GM21737 (cell line): ENCODE results near the gene NAXE.
"Not testable (repeated sequence)": the region's sequence is repeated elsewhere in the genome, so short reads cannot be mapped to it uniquely, and the experiment has no call there.

Source experiments
- ATAC-seq: cut with Tn5 transposase; IDR thresholded peaks from one replicate; pipeline ENCODE4 v1.9.1; 2021; ENCODE audit warnings: mild to moderate bottlenecking, moderate library complexity; ENCODE audit not compliant: unreplicated experiment

Gene NAXE

GRCh38 chr1:156591432-156592157 is at the start of gene NAXE:
Gene NAXE, plus strand, starts transcription at chr1:156591776. Its CDS starts 29 bp downstream, at chr1:156591805.
- ATAC-seq, result peak; percentile 78

- no peak for ATAC-seq
Measured at GRCh38 chr1:156543066-156543465, 48.5 kb upstream of the NAXE start.

GRCh38 chr1:156544592-156545102 is 46.9 kb upstream of the NAXE start:
- ATAC-seq, result no peak

- ATAC-seq, result no peak
Measured at GRCh38 chr1:156546267-156546666, 45.3 kb upstream of the NAXE start.

GRCh38 chr1:156547434-156547833 is 44.1 kb upstream of the NAXE start:
- no peak for ATAC-seq

GRCh38 chr1:156547982-156548381 is 43.6 kb upstream of the NAXE start:
- no peak for ATAC-seq

- no peak for ATAC-seq
Measured at GRCh38 chr1:156549390-156549789, 42.2 kb upstream of the NAXE start.

GRCh38 chr1:156549831-156550230 is 41.7 kb upstream of the NAXE start:
- ATAC-seq, result no peak

- ATAC-seq, result no peak
Measured at GRCh38 chr1:156550346-156550745, 41.2 kb upstream of the NAXE start.

- no peak for ATAC-seq
Measured at GRCh38 chr1:156551066-156551643, 40.4 kb upstream of the NAXE start.

GRCh38 chr1:156551869-156552268 is 39.7 kb upstream of the NAXE start:
- no peak for ATAC-seq

- no peak for ATAC-seq
Measured at GRCh38 chr1:156552518-156552917, 39.1 kb upstream of the NAXE start.

GRCh38 chr1:156552937-156553336 is 38.6 kb upstream of the NAXE start:
- not testable (repeated sequence) for ATAC-seq

- ATAC-seq, result no peak
Measured at GRCh38 chr1:156553860-156554485, 37.6 kb upstream of the NAXE start.

- no peak for ATAC-seq
Measured at GRCh38 chr1:156554971-156555370, 36.6 kb upstream of the NAXE start.

GRCh38 chr1:156555715-156556114 is 35.9 kb upstream of the NAXE start:
- ATAC-seq, result no peak

- no peak for ATAC-seq
Measured at GRCh38 chr1:156556354-156556753, 35.2 kb upstream of the NAXE start.

GRCh38 chr1:156559086-156559796 is 32.3 kb upstream of the NAXE start:
- ATAC-seq, result no peak

- no peak for ATAC-seq
Measured at GRCh38 chr1:156559797-156560385, 31.7 kb upstream of the NAXE start.

GRCh38 chr1:156560585-156561163 is 30.9 kb upstream of the NAXE start:
- ATAC-seq, result no peak

- ATAC-seq, result no peak
Measured at GRCh38 chr1:156565519-156565918, 26.1 kb upstream of the NAXE start.
